Prostate gland (tissue), 2 donors: ENCODE results near the gene MYLK4. TPM values are rescaled to one million over a fixed set of nuclear protein-coding genes. Genes with fewer than 3 reads are reported as not detected.

ENCODE experiments used
- DNase-seq: peaks from one replicate; pipeline ENCODE4 v3.0.0-alpha.2; 2019; ENCODE audit warnings: low spot score
- H3K27ac ChIP-seq, 2 donors: fragments of 200-600 bp; sonication (generic); 2 replicates each; pipeline ENCODE4 v1.5.1; 2017 to 2019
- H3K27me3 ChIP-seq: fragments of 200-600 bp; sonication (generic); replicated peaks from 2 replicates; pipeline ENCODE4 v1.5.1; 2019; ENCODE audit not compliant: insufficient read depth
- H3K36me3 ChIP-seq, 2 donors: fragments of 200-600 bp; sonication (generic); 1 replicate in 1 of 2; 2 replicates in 1 of 2; pipeline versions ENCODE4 v1.5.1 to v1.8.1; 2017 to 2019
- H3K4me1 ChIP-seq: fragments of 200-600 bp; sonication (generic); replicated peaks from 2 replicates; pipeline ENCODE4 v1.5.1; 2019
- H3K4me3 ChIP-seq, 2 donors: fragments of 200-600 bp; sonication (generic); 2 replicates each; pipeline ENCODE4 v1.5.1; 2017 to 2019
- H3K9me3 ChIP-seq: fragments of 200-600 bp; sonication (generic); 2 replicates; pipeline ENCODE4 v1.5.1; 2017
- CTCF ChIP-seq, 4 experiments: fragments of 200-600 bp in 2 of 4; fragments of 450-650 bp in 2 of 4; sonication (generic) in 2 of 4; IDR thresholded peaks; 1 replicate in 3 of 4; 2 replicates in 1 of 4; pipeline ENCODE4 v1.5.1; 2016 to 2019; ENCODE audit warnings: antibody characterized with exemption in 4 of 4, mild to moderate bottlenecking in 2 of 4, moderate library complexity in 2 of 4
- POLR2A ChIP-seq: fragments of 450-650 bp; IDR thresholded peaks from one replicate; pipeline ENCODE4 v1.6.1; 2016; ENCODE audit warnings: antibody characterized with exemption, mild to moderate bottlenecking
- POLR2AphosphoS5 ChIP-seq: sonication (generic); formaldehyde crosslinking; IDR thresholded peaks from one replicate; pipeline ENCODE4 v1.6.1; 2017; ENCODE audit warnings: antibody characterized with exemption
- WGBS: methylation state at CpG from one replicate; pipeline ENCODE4 v1.1.5; 2018; 5-methylcytosine and 5-hydroxymethylcytosine counted together
- intact Hi-C: fragments of 100-400 bp; cut with DNase I; formaldehyde crosslinking; loops from one replicate; pipeline ENCODE4 v1.14.2; 2022
- total RNA-seq, 2 donors: library from RNA; depleted of rRNA; stranded (reverse); fragments of >200 nt; gene quantifications; one replicate each; pipeline ENCODE4 v1.1.0, GENCODE V29; 2016

The MYLK4 gene
- total RNA-seq, 2 donors from 2014 or later: 0.46 to 0.97 TPM

GRCh38 chr6:2643935-2644539 lies 106.7 kb downstream of the MYLK4 start:
- no peaks in the 10 kb centered on the region for H3K4me1 ChIP-seq
- TF ChIP-seq POLR2A: no peak
- H3K36me3 ChIP-seq: no peaks in the 10 kb centered on the region
- H3K27ac ChIP-seq: no peak overlapping the region
- no peak for DNase-seq
- no peak overlapping the region for H3K4me3 ChIP-seq
- no peaks in the 10 kb centered on the region for H3K27me3 ChIP-seq
- 96% methylated on average over 5 of the region's 5 CpGs for WGBS
- H3K9me3 ChIP-seq: no peaks in the 10 kb centered on the region
- intact Hi-C loops: no loop called here

- no peak for TF ChIP-seq CTCF (IDR thresholded peaks at IDR 0.05)
- TF ChIP-seq POLR2A: no peak
- no peak for TF ChIP-seq POLR2AphosphoS5
- Histone ChIP-seq H3K27ac (no peak overlapping the region), H3K36me3 (no peaks in the 10 kb centered on the region), H3K4me1 (no peaks in the 10 kb centered on the region), H3K27me3 (no peaks in the 10 kb centered on the region), H3K9me3 (no peaks in the 10 kb centered on the region), H3K4me3 (no peak overlapping the region)
- 50% methylated on average over 2 of the region's 2 CpGs for WGBS
- no peak for DNase-seq
- intact Hi-C loops: no loop called here
Observed at GRCh38 chr6:2643130-2643529, 107.6 kb downstream of the MYLK4 start.

- no peak for DNase-seq
- Histone ChIP-seq H3K4me3 (no peak overlapping the region), H3K9me3 (no peaks in the 10 kb centered on the region), H3K27me3 (no peaks in the 10 kb centered on the region), H3K27ac (no peak overlapping the region), H3K4me1 (no peaks in the 10 kb centered on the region), H3K36me3 (no peaks in the 10 kb centered on the region)
- TF ChIP-seq POLR2A (no peak), CTCF (IDR thresholded peaks at IDR 0.05) (no peak), POLR2AphosphoS5 (no peak)
- 87% methylated on average over 14 of the region's 14 CpGs for WGBS
- intact Hi-C loops: no loop called here
Observed at GRCh38 chr6:2641044-2641725, 109.5 kb downstream of the MYLK4 start.

GRCh38 chr6:2640551-2640950 lies 110.2 kb downstream of the MYLK4 start:
- no peaks in the 10 kb centered on the region for H3K9me3 ChIP-seq

GRCh38 chr6:2639896-2640295 lies 110.8 kb downstream of the MYLK4 start:
- intact Hi-C loops: loop anchor here (10.0 kb wide), 2 partner anchors 195 to 285 kb away; no protein-coding TSS in a partner anchor
- no peak for TF ChIP-seq POLR2A
- no peak for TF ChIP-seq CTCF (IDR thresholded peaks at IDR 0.05)
- TF ChIP-seq POLR2AphosphoS5: no peak
- no peak for DNase-seq
- Histone ChIP-seq H3K4me1 (no peaks in the 10 kb centered on the region), H3K36me3 (no peaks in the 10 kb centered on the region), H3K27ac (no peak overlapping the region), H3K27me3 (no peaks in the 10 kb centered on the region), H3K4me3 (no peak overlapping the region), H3K9me3 (no peaks in the 10 kb centered on the region)
- 68% methylated on average over 8 of the region's 8 CpGs for WGBS

More at GRCh38 chr6:2640551-2640950, 110.2 kb downstream of the MYLK4 start:
- Histone ChIP-seq H3K4me1 (no peaks in the 10 kb centered on the region), H3K27me3 (no peaks in the 10 kb centered on the region), H3K4me3 (no peak overlapping the region), H3K36me3 (no peaks in the 10 kb centered on the region), H3K27ac (no peak overlapping the region)
- DNase-seq: no peak
- TF ChIP-seq POLR2A (no peak), CTCF (IDR thresholded peaks at IDR 0.05) (no peak), POLR2AphosphoS5 (no peak)
- WGBS: 83% methylated on average over 4 of the region's 4 CpGs
- intact Hi-C loops: no loop called here
